Suprapubic skin (tissue), 3 donors: ENCODE data around the gene RABL2B.
"Not testable (repeated sequence)": the region's sequence is repeated elsewhere in the genome, so short reads cannot be mapped to it uniquely, and the experiment has no call there.

Experiments
- CTCF ChIP-seq, 2 donors: fragments of 200-600 bp in 1 of 2; fragments of 450-650 bp in 1 of 2; sonication (generic) in 1 of 2; IDR thresholded peaks; one replicate each; pipeline ENCODE4 v1.5.1; 2016 to 2019; ENCODE audit warnings: antibody characterized with exemption in 2 of 2, mild to moderate bottlenecking in 1 of 2, moderate library complexity in 1 of 2
- POLR2A ChIP-seq, 2 donors: fragments of 450-650 bp; IDR thresholded peaks; one replicate each; pipeline ENCODE4 v1.6.1; 2017; ENCODE audit warnings: antibody characterized with exemption in 2 of 2, mild to moderate bottlenecking in 2 of 2, moderate library complexity in 2 of 2

- not testable (repeated sequence) for TF ChIP-seq CTCF, POLR2A (IDR thresholded peaks at IDR 0.05)
Measured at GRCh38 chr22:50747521-50747920, 35.9 kb downstream of the RABL2B start.
